ENCODE results near the gene SLC30A4.

GRCh38 chr15:45550436-45550835, 27.9 kb upstream of the SLC30A4 start:
- no peak for TF ChIP-seq CTCF (optimal IDR thresholded peaks at IDR 0.05 in 1 of 3, IDR thresholded peaks at IDR 0.05 in 1 of 3, conservative IDR thresholded peaks at IDR 0.05 in 1 of 3; ENCODE audit: extremely low read depth in 1 of 3, insufficient read depth in 2 of 3, low read length in 3 of 3)
- no peak for TF ChIP-seq EZH2 (IDR thresholded peaks at IDR 0.05; ENCODE audit: low read length)
